NOMO-1 treated with DMSO at 0.1 percent for 48 hours (cell line): ENCODE results near the gene RHOF.
A peak's percentile ranks its signal among the peaks of the same experiment; 100 is the strongest.
"Not testable (repeated sequence)": the region's sequence is repeated elsewhere in the genome, so short reads cannot be mapped to it uniquely, and the experiment has no call there.

ENCODE experiments used
- DNase-seq: peaks from one replicate; lab custom pipeline; 2025; ENCODE audit not compliant: unreplicated experiment; lab: John Stamatoyannopoulos, UW

Gene RHOF

GRCh38 chr12:121793838-121794533 is 498 bp upstream of the RHOF start:
- DNase-seq = peak; percentile 93

- peak; percentile 22 for DNase-seq
Observed at GRCh38 chr12:121792607-121793439, 665 bp downstream of the RHOF start.

- no peak for DNase-seq
Observed at GRCh38 chr12:121791671-121792551, 1.6 kb downstream of the RHOF start.

- DNase-seq = not testable (repeated sequence)
Observed at GRCh38 chr12:121790785-121791184, 2.7 kb downstream of the RHOF start.

GRCh38 chr12:121789800-121790728 is 3.4 kb downstream of the RHOF start:
- peak; percentile 94 for DNase-seq

- DNase-seq = no peak
Observed at GRCh38 chr12:121789233-121789781, 4.2 kb downstream of the RHOF start.

- DNase-seq = no peak
Observed at GRCh38 chr12:121788176-121788818, 5.2 kb downstream of the RHOF start.

- DNase-seq = no peak
Observed at GRCh38 chr12:121787063-121788025, 6.1 kb downstream of the RHOF start.

- no peak for DNase-seq
Observed at GRCh38 chr12:121786440-121786825, 7.1 kb downstream of the RHOF start.

GRCh38 chr12:121784460-121784859 is 9.0 kb downstream of the RHOF start:
- no peak for DNase-seq

GRCh38 chr12:121783766-121784165 is 9.7 kb downstream of the RHOF start:
- DNase-seq = no peak

GRCh38 chr12:121781998-121782979 is 11.2 kb downstream of the RHOF start:
- no peak for DNase-seq

- DNase-seq = no peak
Observed at GRCh38 chr12:121781484-121781997, 11.9 kb downstream of the RHOF start.

GRCh38 chr12:121780429-121780828 is 13.1 kb downstream of the RHOF start:
- DNase-seq = no peak

GRCh38 chr12:121779422-121779895 is 14.0 kb downstream of the RHOF start:
- no peak for DNase-seq

GRCh38 chr12:121778567-121779421 is 14.7 kb downstream of the RHOF start:
- no peak for DNase-seq
